Esophagus squamous epithelium (tissue), 5 donors: ENCODE measurements around the gene TROAP. TPM values are rescaled to one million over a fixed set of nuclear protein-coding genes. Genes with fewer than 3 reads are reported as not detected.

Source experiments
- DNase-seq: peaks from one replicate; lab custom pipeline; 2025; lab: John Stamatoyannopoulos, UW
- H3K27ac ChIP-seq, 4 donors: fragments of 200-600 bp; sonication (generic); one replicate each; pipeline ENCODE4 v1.5.1; 2016 to 2019; ENCODE audit warnings: mild to moderate bottlenecking in 1 of 4
- H3K27me3 ChIP-seq, 4 donors: fragments of 200-600 bp; sonication (generic); 1 replicate in 3 of 4; 2 replicates in 1 of 4; pipeline versions ENCODE4 v1.5.1 to v1.6.0; 2017 to 2021; ENCODE audit warnings: antibody characterized with exemption in 1 of 4
- H3K36me3 ChIP-seq, 3 donors: fragments of 200-600 bp; sonication (generic); one replicate each; pipeline ENCODE4 v1.5.1; 2016 to 2019
- H3K4me1 ChIP-seq, 3 donors: fragments of 200-600 bp; sonication (generic); one replicate each; pipeline ENCODE4 v1.5.1; 2017 to 2019
- H3K4me3 ChIP-seq, 4 donors: fragments of 200-600 bp; sonication (generic); 1 replicate in 3 of 4; 2 replicates in 1 of 4; pipeline ENCODE4 v1.5.1; 2016 to 2019; ENCODE audit warnings: mild to moderate bottlenecking in 2 of 4, moderate library complexity in 1 of 4
- H3K9me3 ChIP-seq, 3 donors: fragments of 200-600 bp; sonication (generic); one replicate each; pipeline ENCODE4 v1.5.1; 2016 to 2019
- CTCF ChIP-seq, 6 experiments: fragments of 450-650 bp in 4 of 6; fragments of 200-600 bp in 2 of 6; sonication (generic) in 2 of 6; IDR thresholded peaks; one replicate each; pipeline ENCODE4 v1.5.1; 2016 to 2019; ENCODE audit warnings: antibody characterized with exemption in 6 of 6, mild to moderate bottlenecking in 4 of 6, moderate library complexity in 4 of 6
- POLR2A ChIP-seq, 4 donors: fragments of 450-650 bp; IDR thresholded peaks; one replicate each; pipeline ENCODE4 v1.6.1; 2017; ENCODE audit warnings: antibody characterized with exemption in 4 of 4, mild to moderate bottlenecking in 4 of 4, moderate library complexity in 3 of 4
- WGBS, 2 donors: methylation state at CpG; one replicate each; pipeline ENCODE4 v1.1.5; 2018; 5-methylcytosine and 5-hydroxymethylcytosine counted together
- intact Hi-C: fragments of 100-400 bp; cut with DNase I; formaldehyde crosslinking; loops from one replicate; pipeline ENCODE4 v1.15.0; 2022
- total RNA-seq, 4 donors: library from RNA; depleted of rRNA; stranded (reverse); fragments of >200 nt; gene quantifications; one replicate each; pipeline ENCODE4 v1.1.0, GENCODE V29; 2016
- donor health status: DM: yes; HTN: yes; CAD: no.

Gene TROAP
- total RNA-seq, 4 donors from 2014 or later: 4.6 to 17.5 (median 8.8) TPM

- TF ChIP-seq CTCF (IDR thresholded peaks at IDR 0.05) (peak; percentile 68 to 99 (median 82)), POLR2A (IDR thresholded peaks at IDR 0.05) (no peak)
- 3 to 8% methylated on average over 10 to 17 of the region's 65 CpGs for WGBS, 2 donors
- Histone ChIP-seq H3K36me3 (no peaks in the 10 kb centered on the region), H3K27me3 (peaks cover 13 to 100% (median 28%) of the 10 kb centered on the region in 4 donors), H3K4me3 (peak within 1 kb of the TSS; percentile 24 to 65 (median 40)), H3K9me3 (no peaks in the 10 kb centered on the region), H3K27ac (no peak within 1 kb of the TSS), H3K4me1 (peaks cover 10 to 31% (median 15%) of the 10 kb centered on the region in 3 donors)
- intact Hi-C loops: loop anchor here (5.0 kb wide), 1 partner anchor 45 kb away; no protein-coding TSS in a partner anchor
- DNase-seq: no peak
Observed at GRCh38 chr12:49336645-49337584, 13.9 kb downstream of the TROAP start, which contains the start of gene C1QL4. Gene C1QL4, minus strand, starts transcription at chr12:49337188. Its CDS starts 711 bp downstream, at chr12:49336477.

DNA sequence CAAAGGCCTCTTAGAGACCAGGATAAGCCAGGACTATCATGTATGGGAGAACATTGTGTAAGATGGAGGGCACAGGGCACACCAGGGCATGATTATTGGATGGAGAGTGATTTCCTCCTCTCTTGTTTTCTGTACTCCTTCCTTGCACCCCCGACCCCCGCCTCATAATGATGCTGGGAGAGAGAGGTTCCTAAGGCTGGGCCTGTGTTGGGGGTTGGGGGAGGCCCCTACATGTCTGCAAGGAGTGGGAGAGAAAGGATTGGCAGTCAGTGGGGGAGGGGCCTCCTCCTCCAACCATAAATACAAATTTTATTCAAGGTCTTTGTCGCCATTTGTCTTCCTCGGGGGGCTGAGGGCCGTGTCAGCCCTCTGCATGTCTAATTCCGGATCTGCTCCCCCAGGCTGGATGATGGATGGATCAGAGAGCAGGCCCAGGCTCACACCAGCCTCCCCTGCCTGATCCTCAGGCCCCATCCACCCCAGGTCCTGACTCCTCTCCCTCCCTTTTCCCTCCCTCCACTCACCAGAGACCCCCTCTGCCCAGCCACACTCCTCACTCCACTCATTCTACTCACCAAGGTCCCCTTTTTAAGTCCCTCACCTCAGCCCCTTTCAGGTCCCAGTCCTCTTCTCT, 15.9 kb downstream of the TROAP start:
- Histone ChIP-seq H3K27me3 (peaks cover 13 to 100% (median 30%) of the 10 kb centered on the region in 4 donors), H3K4me3 (no peak overlapping the region), H3K9me3 (no peaks in the 10 kb centered on the region), H3K27ac (no peak overlapping the region), H3K4me1 (peaks cover 25 to 41% (median 30%) of the 10 kb centered on the region in 3 donors), H3K36me3 (no peaks in the 10 kb centered on the region)
- TF ChIP-seq POLR2A (IDR thresholded peaks at IDR 0.05): no peak
- no peak for TF ChIP-seq CTCF (IDR thresholded peaks at IDR 0.05)
- no peak for DNase-seq
- 64 to 75% methylated on average over 6 of the region's 6 CpGs for WGBS, 2 donors
- intact Hi-C loops: loop anchor here (5.0 kb wide), 1 partner anchor 47 kb away; no protein-coding TSS in a partner anchor

DNA sequence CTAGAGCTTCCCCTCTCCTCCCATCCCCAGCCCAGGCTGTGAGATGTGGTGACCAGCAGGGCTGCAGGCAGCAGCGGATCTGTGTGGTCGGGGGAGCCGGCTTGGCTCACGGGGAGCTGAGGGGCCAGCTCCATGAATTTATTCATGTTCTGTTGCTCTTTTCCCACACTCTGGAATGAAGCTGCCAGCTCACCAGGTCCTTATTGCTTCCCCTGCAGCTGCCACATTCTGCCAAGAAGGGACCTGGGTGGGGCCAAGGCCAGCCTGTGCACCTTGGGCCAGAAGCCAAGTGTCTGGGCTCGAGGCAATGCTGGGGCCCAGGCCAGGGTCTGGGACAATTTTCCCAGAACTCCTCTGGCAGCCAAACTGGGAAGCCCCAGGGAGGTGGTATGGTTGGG, 16.4 kb downstream of the TROAP start:
- no peak for DNase-seq
- H3K4me1 ChIP-seq: peaks cover 25 to 43% (median 30%) of the 10 kb centered on the region in 3 donors
- H3K4me3 ChIP-seq: no peak overlapping the region
- WGBS, 2 donors: 45 to 49% methylated on average over 4 to 5 of the region's 5 CpGs
- intact Hi-C loops: loop anchor here (5.0 kb wide), 1 partner anchor 47 kb away; no protein-coding TSS in a partner anchor
- H3K36me3 ChIP-seq: no peaks in the 10 kb centered on the region
- TF ChIP-seq CTCF (IDR thresholded peaks at IDR 0.05) (no peak), POLR2A (IDR thresholded peaks at IDR 0.05) (no peak)
- no peaks in the 10 kb centered on the region for H3K9me3 ChIP-seq
- no peak overlapping the region for H3K27ac ChIP-seq
- peaks cover 13 to 100% (median 29%) of the 10 kb centered on the region in 4 donors for H3K27me3 ChIP-seq

- H3K27me3 ChIP-seq: peaks cover 21 to 100% (median 31%) of the 10 kb centered on the region in 4 donors
- H3K36me3 ChIP-seq: no peaks in the 10 kb centered on the region
- 56 to 64% methylated on average over 6 of the region's 6 CpGs for WGBS, 2 donors
- TF ChIP-seq CTCF (IDR thresholded peaks at IDR 0.05) (no peak), POLR2A (IDR thresholded peaks at IDR 0.05) (no peak)
- no peak for DNase-seq
- no peaks in the 10 kb centered on the region for H3K9me3 ChIP-seq
- no peak overlapping the region for H3K4me3 ChIP-seq
- H3K4me1 ChIP-seq: peaks cover 29 to 50% (median 36%) of the 10 kb centered on the region in 3 donors
- intact Hi-C loops: no loop called here
- no peak overlapping the region for H3K27ac ChIP-seq
Observed at GRCh38 chr12:49340095-49340870, 17.2 kb downstream of the TROAP start.
